Smooth muscle cell of the brain vasculature (primary cell): ENCODE measurements around the gene MESD.

Source experiments
- DNase-seq: peaks from one replicate; pipeline ENCODE4 v3.0.0-alpha.2; 2012; ENCODE audit warnings: low read depth, low spot score

MESD gene

DNA sequence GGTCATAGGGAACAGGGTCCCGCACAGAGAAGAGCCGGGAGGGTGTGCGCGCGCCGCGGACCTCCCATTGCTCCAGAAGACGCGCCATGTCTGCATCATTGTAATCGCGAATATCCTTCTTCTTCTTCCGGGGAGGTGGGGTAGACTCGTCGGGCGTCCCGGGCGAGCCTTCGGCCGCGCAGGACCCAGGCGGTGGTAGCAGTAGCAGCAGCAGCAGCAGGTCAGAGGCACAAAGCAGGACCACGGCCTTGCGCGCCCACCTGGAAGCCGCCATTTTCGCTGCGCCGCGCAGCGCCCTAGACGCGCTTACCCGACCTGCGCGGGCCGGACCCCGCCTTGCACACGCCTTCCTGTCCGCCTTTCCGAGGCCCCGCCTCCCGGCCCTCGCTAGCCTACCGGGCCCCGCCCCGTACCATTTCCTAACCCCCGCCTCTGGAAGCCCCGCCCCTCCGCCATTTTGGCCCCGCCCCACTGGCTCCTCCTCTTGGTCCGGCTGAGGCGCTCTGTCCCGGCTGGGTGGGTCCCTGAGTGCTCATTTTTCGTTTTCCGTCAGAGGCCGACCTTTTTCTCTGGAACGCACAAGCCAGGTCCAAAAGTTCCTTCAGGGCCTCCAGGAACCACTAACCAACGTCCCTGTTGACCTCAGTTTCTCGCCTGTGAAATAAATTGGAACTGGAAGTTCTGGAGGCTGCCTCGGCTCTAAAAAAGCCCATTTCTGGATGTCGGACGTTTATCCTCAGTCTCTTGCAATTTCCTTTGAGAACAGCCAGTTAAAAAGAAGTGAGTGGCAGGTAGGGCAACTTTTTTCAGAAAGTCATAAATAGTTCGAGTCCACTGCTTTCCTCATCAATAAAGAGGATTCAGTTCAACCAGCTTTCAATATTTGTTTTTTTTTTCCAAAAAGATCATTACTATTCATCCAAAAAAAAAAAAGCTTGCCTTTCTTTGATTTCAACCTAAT lies at the start of gene MESD:
Gene MESD (minus strand): TSS at position 302 of the 961 bp plus-strand sequence. CDS start 28 bp downstream, at position 274.
- DNase-seq = peak; percentile 82

- no peak for DNase-seq
Observed at GRCh38 chr15:81038975-81039607, 49.5 kb upstream of the MESD start.

- no peak for DNase-seq
Observed at GRCh38 chr15:81037952-81038743, 48.5 kb upstream of the MESD start.

DNA sequence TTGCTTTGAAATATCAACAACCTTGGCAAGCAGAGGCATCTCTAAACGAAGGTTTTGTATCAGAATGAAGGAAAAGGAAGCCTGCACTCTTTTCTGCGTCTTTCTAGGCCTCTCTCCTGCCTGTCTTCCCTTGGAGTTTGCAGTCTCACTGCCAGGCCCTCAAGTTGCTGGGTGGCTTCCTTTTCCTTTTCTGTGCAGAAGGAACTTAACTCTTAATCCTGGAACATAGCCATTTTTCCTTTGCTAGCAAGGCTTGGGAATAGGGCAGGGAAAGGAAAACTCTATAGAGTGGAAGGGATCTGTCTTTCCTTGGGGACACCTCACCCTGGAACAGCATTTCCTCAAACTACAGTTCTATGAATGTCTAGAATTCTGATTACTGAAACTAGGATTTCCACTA lies 43.9 kb upstream of the MESD start:
- DNase-seq = no peak

GRCh38 chr15:81032818-81033217 lies 43.2 kb upstream of the MESD start:
- DNase-seq = no peak

- DNase-seq = no peak
Observed at GRCh38 chr15:81032355-81032754, 42.7 kb upstream of the MESD start.

DNA sequence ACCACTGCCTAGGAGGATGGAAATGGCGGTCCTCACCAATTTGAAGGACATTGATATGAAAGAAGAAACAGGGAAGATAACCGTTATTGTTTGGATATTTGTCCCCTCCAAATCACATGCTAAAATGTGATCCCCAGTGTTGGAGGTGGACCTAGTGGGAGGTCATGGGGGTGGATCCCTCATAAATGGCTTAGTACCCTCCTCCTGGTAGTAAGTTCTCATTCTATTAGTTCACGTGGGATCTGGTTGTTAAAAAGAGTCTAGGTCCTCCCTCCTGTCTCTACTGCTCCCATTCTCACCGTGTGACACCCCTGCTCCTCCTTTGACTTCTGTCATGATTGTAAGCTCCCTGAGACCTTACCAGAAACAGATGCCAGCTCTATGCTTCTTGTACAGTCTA lies 41.6 kb upstream of the MESD start:
- DNase-seq = no peak

- no peak for DNase-seq
Observed at GRCh38 chr15:81030301-81030750, 40.7 kb upstream of the MESD start.

- no peak for DNase-seq
Observed at GRCh38 chr15:81029414-81030300, 40.0 kb upstream of the MESD start.

- DNase-seq = no peak
Observed at GRCh38 chr15:81026836-81027599, 37.4 kb upstream of the MESD start.

- DNase-seq = no peak
Observed at GRCh38 chr15:81025721-81026370, 36.2 kb upstream of the MESD start.

DNA sequence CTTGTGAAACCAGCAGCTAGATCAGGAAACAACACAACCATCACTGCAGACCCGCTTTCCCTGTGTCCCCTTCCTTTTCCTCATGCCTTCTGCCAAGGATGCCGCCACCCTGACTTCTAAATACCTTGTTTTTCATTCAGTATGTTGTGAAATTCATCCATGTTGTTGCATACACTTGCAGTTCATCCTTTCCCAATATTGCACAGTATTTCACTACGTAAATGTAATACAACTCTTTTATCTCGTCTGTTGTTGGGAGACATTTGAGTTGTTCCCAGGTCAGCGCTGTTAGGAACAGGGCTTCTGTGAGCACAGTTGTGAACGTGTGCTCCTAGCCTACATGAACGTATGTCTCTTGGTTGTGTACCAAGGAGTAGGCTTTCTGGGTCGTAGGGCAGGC lies 35.3 kb upstream of the MESD start:
- DNase-seq = no peak

DNA sequence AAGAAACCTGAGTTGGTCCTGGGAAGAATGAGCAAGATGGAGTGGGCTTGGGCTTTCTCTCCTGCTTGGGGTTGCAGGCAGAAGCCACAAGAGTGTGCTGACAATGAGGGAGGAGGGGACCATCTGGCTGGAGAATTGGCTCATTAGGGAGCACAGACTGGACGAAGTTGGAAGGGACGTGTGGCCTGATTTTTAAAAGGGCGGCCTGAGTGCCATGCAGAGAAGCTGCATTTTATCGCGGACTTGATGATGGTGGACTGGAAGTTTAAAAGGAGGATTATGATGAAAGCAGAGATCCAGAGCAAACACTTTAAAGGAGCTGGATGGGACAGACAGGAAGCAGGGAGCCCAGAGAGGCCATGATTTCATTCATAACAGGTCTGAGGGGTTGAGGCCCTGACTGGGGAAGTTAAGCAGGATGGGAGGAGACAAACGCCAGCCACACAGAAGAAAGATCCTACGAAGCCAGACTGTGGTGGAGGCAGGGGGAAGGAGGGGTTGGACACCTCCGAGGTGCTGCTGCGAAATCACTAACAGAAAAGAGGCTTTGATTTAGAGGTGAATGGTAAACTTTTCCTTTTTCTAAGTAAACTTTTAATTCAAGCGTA lies 34.8 kb upstream of the MESD start:
- DNase-seq = no peak

DNA sequence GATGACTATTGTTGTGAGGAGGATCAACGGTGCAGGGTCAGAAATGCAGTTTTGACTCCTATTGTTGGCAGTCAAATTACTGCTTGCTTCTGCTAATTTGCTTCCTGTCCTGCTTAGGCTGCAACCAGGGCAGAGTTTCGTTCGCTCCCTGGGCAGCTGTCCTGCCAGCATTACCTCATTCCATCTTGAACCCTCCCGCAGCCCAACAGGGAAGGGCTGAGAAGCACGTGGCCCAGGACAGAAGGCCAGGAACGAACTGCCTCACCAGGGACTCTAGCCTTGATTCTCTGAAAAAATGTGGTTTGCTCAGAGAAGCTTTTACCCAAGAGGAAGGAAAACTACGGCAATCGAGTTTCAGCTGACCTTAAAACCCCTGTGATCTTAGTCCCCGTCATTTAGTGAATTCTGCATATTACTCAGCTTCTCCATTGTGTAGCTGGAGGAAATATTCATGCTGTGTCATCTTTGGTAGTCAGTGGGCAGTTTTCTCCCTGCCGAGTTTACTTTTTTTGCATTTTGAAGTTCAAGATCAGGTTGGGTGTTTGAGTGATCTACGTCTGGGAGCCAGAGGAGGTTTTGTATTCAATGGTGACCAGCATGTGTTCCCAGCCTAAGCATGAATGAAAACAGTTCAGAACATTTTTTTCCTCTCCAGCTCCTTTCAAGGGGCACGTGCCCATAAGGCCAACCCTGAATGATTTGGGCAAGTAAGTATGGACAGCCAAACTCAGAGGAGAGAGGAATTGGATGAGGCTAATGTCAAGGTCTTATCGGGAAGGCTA lies 34.1 kb upstream of the MESD start:
- peak; percentile 59 for DNase-seq

DNA sequence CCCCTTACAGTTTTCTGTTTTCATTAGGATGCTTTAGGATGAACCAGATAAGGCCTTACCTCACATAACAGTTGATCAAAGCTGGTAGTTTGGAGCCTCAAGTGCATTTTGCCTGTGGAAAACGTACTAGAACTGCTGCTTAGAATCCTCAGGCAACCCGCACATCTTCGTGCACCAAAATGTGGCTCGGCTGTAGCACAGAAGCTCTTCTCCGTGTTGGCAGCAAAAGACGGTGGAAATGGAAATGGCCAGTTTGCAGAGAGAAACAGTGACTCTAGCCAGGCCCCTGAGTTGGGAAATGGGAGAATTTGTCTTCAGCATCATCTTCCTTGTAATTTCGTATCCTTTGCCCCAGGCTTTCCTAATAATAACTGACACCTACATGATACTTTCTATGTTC lies 31.7 kb upstream of the MESD start:
- DNase-seq = no peak

DNA sequence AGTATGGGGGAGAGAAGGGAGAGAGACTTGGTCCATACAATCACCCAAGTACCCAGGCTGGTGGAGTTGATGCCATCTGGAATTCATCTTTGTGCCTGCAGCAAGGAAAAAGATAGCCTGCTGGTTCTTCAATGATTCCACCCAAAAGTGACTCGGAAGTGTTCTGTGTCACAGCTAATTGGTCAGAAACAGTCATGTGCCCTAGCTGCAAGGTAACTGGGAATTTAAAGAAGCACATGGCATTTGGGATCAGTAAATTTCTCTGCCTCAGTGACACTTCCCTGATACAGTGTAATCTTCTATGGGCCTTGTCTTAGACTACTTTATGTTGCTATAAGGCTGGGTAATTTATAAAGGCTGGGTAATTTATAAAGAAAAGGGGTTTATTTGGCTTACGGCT lies 28.6 kb upstream of the MESD start:
- DNase-seq = no peak

DNA sequence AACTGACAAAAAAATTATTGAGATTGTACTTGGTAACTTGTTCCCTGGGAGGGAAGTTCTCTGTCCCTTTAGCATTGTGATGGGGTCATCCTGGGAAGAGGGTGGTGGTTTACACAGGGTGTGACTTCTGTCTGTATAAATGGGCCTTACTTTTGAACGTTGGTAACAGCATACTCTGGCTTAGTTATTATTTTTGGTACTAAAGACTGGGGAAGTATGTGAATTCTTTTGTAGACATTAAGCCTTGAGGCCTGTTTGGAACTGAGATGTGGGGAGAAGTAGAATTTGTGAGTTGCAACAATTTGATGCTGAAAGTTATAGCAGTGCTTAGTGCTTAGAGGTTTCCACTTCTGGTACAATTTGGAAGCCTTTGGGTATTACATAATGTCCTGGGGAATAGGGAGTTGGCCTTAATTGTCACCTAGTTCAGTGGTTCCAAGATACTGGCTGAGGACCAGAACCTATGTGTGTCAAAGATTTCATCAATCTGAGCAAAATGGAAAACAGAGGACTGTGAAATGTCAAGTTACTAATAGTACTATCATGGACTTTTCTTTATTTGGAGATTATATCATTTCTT lies 27.0 kb upstream of the MESD start:
- no peak for DNase-seq
